ENCODE measurements around the gene FAM217B.

Gene FAM217B

GRCh38 chr20:59945175-59945574 is 5.0 kb downstream of the FAM217B start:
- no peak for TF ChIP-seq CTCF (IDR thresholded peaks at IDR 0.05; ENCODE audit: insufficient read depth, low read depth, low read length, missing control alignments)
- H3K4me3 ChIP-seq (ENCODE audit: low read length) = no peak overlapping the region
- DNase-seq (ENCODE audit: low read depth) = no peak

DNA sequence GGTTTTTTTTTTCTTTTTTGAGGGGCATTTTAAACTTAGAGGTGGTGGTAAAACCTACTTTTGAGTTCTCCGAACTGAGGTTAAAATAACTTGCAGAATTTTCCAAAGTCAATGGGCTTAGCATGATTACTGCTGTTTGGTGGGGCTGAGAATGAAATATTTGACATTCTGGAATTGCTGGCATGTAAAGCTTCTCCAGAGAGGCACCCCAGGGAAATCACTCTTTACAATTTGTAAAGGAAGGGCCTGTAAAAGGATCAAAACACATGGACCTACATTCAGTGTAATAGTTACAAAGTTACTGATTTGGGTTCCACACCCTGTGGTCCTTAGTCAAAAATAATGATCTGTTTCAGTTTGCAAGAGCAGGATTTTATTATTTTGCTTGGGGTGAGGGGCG is 5.5 kb downstream of the FAM217B start:
- TF ChIP-seq CTCF (IDR thresholded peaks at IDR 0.05; ENCODE audit: insufficient read depth, low read depth, low read length, missing control alignments) = no peak
- no peak for DNase-seq (ENCODE audit: low read depth)
- H3K4me3 ChIP-seq (ENCODE audit: low read length) = no peak overlapping the region

- DNase-seq (ENCODE audit: low read depth) = no peak
- TF ChIP-seq CTCF (IDR thresholded peaks at IDR 0.05; ENCODE audit: insufficient read depth, low read depth, low read length, missing control alignments) = no peak
- no peak overlapping the region for H3K4me3 ChIP-seq (ENCODE audit: low read length)
Observed at GRCh38 chr20:59947376-59947775, 7.2 kb downstream of the FAM217B start.

DNA sequence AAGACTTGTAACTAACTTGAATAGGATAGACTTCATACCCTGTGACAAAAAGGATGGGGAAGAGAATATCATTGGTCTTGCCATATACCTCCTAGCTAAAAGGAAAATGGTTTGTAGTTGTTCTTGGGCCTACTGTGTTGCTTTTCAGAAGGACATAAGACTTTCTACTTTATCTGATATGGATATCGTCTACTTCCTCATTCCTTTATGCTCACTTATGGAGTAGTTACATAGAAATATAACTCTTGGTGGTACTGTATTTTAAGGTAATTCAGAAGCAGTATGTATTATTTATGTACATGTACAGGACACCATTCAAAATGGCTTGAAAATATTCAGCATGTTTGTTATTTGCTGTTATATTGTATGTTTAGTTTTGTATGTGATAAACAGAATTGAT is 8.0 kb downstream of the FAM217B start:
- no peak overlapping the region for H3K4me3 ChIP-seq (ENCODE audit: low read length)
- no peak for TF ChIP-seq CTCF (IDR thresholded peaks at IDR 0.05; ENCODE audit: insufficient read depth, low read depth, low read length, missing control alignments)
- no peak for DNase-seq (ENCODE audit: low read depth)

DNA sequence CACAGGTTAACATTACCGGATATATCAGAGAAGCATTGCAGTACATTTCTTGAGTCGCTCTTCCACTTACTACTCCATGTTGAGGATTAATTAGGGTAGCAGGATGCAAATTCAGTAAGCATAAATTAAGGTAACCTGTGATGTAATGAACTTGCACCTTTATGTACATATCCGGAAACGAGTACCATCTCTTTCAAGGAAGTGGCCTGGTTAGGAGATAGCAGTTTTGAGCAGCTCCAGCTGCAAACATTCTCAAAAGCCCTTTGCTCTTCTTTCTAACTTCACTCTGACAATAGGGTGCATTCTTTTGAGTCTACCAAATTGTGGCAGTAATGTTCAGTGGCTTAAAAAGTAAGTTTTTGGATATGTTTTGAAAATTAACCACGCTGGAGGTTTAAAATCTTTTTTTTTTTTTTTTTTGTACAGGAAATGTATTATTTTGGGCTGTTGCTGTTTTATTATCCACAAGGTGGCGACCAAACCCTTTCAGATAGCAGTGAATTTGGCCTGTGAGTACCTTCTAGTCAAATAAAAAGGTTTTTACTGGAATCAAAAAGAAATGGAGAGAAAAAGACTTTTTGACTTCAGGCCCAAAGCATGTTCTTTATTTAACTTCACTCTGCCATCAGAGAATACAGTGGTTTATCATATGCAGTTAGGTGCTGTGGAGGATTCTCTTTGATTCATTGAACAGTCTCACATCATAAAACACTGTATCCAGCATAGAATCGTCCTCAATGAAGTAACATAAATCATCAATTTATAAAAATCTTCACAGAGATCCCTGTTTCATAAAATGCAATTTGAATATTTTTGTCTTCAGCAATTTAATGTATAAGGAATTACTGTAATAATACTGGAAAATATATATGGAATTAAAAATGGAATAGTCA is 8.9 kb downstream of the FAM217B start:
- peak; percentile 72 for DNase-seq (ENCODE audit: low read depth)
- TF ChIP-seq CTCF (IDR thresholded peaks at IDR 0.05; ENCODE audit: insufficient read depth, low read depth, low read length, missing control alignments) = peak; percentile 72
- no peak overlapping the region for H3K4me3 ChIP-seq (ENCODE audit: low read length)

- no peak overlapping the region for H3K4me3 ChIP-seq (ENCODE audit: low read length)
- no peak for TF ChIP-seq CTCF (IDR thresholded peaks at IDR 0.05; ENCODE audit: insufficient read depth, low read depth, low read length, missing control alignments)
- DNase-seq (ENCODE audit: low read depth) = no peak
Observed at GRCh38 chr20:59949911-59950310, 9.7 kb downstream of the FAM217B start.

DNA sequence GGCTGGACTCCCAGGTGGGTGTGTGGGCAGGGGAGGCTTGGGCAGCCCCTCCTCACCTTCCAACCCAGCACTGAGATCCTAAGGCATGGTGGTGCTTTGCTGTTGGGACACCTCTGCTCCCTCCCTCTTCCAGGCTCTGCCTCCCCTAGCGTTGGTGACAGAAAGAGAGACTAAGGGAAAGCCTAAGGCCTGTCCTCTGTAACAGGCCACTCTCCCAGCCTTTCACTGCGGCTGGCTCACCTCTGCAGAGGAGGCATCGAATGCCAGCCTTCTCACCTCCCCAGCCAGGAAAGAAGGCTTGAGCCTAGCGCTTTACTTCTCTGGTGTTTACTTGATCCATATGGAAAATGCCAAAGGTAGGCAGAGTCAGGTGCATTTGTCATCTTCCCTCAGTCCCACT is 14.5 kb downstream of the FAM217B start:
- no peak overlapping the region for H3K4me3 ChIP-seq (ENCODE audit: low read length)
- DNase-seq (ENCODE audit: low read depth) = no peak
- TF ChIP-seq CTCF (IDR thresholded peaks at IDR 0.05; ENCODE audit: insufficient read depth, low read depth, low read length, missing control alignments) = no peak

Measured in epithelial cell of esophagus (primary cell).